GM19193 (cell line): ENCODE data around the gene SCAMP1.

ENCODE experiments used
- POLR2A ChIP-seq: IDR thresholded peaks from 4 replicates; pipeline ENCODE4 v1.6.1; 2011; ENCODE audit not compliant: insufficient read depth, insufficient read length; ENCODE audit errors: extremely low read depth

SCAMP1 gene

DNA sequence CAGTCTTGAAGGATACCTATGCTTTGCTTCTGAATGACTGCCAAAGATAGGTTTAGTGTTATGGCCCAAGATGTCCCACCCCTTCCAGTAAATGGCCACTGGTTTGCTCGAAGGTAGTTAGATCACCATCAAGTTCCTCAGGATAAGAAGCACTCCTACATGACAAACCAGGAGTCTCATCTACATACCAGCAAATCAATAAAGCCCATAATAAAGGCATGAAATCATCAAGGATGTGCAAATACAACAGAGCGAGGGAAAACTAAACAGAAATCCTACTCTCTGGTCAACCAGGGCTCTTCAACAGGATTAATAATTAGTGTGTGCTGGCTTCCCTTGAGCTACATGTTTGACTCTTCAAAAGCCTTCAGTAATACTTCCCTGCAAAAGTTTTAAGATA lies 147.1 kb downstream of the SCAMP1 start:
- TF ChIP-seq POLR2A: no peak

DNA sequence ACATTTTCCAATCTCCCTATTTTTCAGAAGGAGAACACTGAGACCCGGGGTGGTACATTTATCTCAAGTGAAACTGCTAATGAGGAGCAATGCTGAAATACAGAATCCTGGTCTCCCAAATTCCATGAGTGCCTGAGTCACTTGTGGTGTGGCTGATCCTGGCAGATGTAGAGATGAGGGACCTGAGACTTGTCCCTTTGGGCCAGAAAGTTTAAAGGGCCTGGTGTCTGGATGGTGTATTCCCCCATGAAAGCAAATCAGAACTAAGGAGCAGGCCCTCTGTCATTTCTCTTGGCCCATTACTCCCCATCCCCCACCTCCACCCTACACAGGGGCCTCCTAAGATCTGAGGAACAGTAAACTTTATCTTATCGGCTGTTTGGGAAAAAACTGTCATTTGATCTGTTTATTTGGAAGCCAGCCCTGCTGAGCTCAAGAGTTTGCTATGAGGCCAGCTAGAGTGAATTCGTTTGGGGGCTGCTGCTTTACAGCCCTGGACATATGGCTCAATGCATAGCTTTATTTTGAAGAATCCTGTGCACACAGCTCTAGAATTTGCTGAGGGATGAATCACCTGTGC lies 147.9 kb downstream of the SCAMP1 start:
- TF ChIP-seq POLR2A: no peak

DNA sequence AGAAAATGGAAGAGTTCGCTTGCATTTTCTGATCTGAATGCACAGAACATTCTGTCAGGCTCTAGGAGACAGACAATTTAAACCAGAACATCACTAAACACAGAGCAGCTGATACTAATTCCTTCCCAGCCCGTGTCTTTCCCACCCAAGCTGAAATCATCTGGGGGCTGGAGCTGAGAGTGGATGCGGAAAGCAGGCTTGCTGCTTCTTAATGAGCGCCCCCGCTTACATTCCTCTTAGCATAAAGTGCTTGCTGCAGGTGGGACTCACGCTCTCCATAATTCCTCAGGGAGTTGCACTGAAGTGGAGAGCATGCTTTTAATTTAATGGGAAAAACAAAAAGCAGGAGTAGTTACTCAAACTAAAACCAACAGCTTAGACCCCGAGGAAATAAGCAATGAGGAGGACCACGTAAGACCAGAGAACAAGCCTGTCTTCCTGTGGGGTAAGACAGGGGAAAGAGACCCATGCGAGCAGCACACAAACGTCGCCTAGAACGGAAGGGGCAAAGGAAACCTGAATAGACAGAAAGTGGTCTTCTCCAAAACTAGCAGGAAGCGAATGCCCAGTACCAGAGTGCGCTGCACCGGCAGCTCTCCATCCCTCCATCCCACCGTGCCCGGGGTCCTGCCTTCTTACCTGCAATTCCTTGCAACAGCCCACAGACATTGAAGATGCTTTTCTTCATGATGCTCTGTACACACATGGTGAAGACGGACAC lies 148.9 kb downstream of the SCAMP1 start:
- TF ChIP-seq POLR2A: no peak

DNA sequence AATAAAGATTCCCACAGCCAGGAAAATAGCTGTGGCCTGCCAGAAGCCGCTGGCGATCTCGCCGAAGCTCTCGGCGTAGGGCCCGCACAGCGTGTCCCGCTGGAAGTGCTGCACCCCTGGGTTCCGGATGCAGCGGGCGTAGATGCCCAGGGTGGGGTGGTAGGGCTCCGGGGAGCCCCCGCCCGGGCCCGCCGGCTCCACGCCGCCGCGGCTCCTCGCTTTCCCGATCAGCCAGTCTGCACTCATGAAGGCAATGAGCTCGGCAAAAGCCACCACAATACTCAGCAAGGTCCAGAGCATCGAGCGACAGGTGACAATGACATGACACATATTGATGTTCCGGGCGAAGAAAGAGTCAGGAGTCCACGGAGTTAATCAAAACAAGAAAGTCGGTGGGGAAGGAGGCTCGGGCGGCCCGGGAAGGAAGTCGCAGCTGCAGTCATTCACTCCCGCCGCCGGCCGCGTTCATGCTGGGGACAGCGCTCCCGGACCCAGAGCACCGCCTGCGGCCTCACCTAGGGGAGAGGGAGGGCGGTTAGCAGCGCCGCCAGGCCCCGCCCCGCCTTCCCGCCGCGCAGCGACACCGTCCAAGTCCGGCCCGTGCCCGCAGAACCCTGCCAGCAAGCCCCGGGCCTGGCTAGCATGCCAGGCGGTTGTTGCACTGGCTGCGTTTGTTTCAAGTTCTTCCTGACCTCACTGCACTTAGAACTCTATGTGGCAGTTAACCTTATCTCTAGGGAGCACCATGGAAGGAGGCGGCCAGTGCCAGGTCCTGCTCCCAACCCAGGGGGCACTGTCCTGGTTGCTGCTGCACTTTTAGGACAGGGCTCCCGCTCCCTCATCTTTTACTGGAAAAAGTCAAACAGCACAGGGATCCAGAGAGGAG lies 149.7 kb downstream of the SCAMP1 start:
- TF ChIP-seq POLR2A: peak; percentile 25

DNA sequence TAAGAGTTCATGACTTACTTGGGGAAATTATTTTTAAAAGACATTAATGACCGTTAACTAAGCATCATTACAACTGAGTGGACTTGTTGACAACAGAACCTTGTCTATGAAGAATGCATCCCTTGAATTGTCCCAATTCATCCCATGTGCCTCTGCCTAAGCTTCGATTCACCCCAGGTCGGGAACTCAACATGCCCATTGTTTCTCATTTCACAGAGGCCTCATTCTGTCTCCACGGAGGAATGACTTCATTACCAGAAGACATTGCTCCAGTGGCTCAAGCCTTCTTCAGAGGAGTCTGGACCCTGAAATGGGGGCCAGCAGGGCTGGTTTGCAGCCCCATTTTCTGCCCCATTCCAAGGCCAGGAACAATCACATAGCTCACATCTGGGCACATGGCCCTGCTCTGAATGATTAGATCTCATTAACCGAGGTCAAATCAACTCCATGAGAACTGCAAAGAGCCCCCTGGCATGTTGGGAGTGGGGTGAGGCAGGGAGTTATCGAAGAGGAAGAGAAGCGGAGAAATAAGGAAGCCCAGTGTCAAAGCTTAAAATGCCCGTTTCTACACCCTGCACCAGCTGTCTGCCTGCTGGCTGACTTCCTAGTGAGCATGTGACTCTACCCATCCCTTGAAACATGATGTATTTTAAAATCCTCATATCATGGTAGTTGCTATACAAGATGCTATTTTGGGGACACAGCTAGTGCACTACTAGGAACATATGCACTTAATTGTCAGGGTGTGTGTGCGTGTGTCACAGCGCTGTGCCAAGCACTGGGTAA lies 150.9 kb downstream of the SCAMP1 start:
- no peak for TF ChIP-seq POLR2A

DNA sequence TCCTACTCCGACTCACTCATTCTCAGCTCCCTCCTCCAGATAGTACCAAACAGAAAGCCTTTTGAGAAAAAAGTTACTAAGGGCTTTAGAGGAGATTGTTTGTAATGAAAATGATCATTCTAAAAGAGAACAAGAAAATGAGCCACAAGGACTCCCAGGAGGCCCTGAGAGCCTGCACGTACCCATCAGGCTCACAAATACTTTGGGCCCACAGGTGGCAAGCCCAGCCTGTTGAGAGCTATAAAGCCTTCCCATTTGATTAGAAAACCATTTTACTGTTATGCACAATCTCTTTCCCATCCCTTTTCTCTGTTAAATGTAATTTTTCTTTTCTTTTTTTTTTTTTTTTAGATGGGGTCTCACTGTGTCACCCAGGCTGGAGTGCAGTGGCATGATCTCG lies 152.0 kb downstream of the SCAMP1 start:
- TF ChIP-seq POLR2A: no peak

DNA sequence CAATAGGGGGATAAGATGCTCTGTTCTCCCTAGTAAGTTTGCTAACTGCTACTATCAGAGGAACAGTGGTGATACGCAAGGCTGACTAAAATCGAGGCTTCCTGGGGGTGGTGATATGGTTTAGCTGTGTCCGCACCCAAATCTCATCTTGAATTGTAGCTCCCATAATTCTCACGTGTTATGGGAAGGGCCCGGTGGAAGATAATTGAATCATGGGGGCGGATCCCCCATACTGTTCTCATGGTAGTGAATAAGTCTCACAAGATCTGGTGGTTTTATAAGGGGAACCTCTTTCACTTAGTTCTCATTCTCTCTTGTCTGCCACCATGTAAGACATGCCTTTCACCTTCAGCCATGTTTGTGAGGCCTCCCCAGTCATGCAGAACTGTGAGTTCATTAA lies 153.0 kb downstream of the SCAMP1 start:
- TF ChIP-seq POLR2A: no peak

DNA sequence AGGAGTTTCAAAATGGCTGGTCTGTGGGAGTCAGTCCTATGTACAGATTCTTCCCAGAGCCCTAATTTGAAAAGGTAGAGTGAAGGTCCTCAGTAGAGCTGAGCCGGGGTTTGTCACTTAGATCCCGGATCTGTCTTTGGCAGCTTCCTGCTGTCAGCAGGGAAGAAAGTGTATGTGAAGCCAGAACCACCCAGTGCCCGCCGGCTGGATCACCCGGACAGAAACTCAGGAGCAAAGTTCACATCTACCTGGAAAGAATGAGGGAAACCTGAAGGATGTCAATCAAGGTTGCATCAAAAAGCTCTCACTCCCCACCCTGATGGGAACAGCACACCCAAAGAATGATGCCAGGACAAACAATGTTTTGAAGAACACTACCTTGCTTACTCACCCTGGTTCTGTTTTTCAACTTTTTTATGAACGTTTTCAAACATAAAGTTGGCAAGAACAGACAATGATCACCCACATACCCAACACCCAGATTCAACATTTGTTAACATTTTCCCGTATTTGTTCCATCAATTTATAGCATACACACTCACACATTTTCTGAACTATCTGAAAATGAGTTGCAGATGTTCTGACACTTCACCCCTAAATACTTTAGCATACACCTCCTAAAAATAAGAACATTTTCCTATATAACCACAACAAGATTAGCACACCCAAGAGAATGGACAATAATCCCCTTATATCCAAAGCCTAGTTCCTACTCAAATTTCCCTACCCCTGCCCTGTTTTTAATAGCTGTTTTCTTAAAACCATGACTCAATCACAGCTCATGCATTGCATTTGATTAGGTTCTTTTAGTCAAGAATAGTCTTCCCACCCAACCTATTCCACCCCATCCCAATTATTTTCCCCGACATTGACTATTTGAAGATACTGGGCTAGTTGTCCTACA lies 154.3 kb downstream of the SCAMP1 start:
- TF ChIP-seq POLR2A: no peak

DNA sequence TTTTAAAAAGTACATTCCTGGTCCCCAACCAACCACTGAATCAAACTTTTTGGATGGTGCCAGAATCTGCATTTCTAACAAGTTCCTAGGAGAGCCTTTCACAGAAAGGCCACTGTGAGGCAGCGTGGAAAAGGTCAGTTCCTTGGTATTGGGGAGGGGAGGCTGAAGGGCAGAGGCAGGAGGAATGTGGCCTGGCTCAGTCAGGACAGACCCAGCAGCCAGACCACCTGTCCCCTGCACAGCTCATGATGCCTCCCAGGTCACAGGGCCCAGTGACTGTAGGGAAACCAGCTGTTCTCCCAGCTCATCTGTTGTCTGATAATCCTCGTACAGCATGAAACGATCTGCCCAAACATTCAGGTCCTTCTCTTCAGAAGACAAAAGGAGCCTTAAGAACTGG lies 155.3 kb downstream of the SCAMP1 start:
- no peak for TF ChIP-seq POLR2A

DNA sequence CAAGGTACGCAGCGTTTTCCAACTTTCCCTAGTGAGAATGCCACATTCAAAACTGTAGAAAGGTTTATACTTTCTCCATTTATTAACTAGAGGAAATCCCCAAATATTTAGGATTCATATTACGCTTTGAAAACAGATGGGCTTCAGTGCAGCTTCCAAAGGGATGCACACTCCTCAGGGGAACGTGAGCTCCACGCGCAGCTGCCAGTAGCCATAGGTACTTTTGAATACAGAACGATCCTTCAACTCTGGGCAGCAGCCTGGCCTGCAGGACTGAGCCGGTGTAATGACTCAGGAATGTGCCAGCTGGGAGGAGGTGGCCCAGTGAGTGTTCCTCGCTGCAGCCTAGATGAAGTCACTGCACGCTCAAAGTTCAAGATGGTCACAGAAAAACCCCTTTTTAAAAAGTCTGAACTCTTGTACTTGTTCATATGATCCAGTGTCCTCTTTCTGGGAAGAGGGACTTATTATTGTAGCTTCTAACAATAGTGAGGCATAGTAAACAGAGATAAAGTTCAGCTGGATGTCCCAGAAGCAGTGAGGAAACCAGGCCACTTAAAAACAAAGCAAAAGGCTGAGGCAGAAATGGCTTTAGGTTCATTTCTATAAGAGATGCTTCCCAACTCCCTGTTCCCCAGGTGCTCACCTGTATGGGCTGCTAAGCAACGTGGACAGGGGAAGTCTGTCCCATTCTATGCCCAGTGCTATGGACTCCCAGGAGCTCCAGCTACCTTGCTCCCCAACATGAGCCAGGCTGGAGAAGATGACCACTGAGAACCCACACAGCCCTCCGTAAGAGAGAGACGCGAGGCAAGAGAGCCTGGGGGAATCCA lies 158.2 kb downstream of the SCAMP1 start:
- TF ChIP-seq POLR2A: no peak

DNA sequence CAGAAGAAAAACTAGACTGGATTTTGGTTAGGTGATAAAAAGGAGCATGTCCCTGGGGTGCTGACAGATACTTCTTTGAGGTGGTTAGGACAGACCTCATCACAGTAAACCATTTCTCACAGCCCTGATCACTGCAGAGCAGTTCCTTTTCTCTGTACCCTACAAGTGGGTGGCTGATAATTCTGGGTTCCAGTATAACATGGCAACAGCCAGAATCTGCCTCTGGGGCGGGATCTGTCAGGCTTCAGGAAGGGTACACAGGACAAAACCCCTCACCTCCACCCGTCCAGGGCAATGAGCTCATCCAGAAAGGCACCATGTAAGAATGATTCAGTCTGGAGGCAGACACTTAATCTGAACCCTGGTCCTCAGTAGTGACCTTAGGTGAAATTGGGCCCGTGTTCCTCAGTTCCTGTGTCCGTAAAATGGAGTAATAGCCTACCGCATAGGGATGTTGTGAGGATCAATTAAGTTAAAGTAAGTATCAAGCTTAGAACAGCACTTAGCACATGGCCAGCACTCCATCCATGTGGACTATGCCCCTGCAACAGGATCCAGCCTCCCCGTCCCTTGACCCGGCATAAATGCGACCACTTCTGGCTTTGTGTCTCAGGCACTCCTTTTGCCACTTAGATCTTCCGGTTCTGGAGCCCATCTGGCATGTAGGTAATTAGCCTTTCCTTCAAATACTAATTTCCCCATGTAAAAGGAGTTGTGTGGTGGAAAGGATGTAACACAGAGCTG lies 159.0 kb downstream of the SCAMP1 start:
- no peak for TF ChIP-seq POLR2A

DNA sequence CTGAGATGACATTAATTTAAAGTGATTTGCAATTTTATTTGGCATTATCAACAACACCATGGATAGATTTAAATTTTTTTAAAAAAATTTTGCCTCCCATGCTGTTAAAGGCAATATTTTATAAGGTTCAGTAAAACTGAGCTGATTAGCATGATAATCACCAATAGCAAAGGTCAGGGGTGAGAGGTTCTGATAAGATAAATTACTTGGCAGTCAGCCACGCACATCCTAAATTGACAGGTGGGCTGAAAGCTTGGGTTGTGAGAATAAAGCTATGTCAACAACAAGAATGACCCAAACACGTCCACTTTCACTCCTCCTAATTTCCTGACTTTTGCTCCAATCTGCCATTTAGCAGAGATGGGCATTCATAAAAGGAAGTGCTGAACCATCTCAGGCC lies 161.0 kb downstream of the SCAMP1 start:
- no peak for TF ChIP-seq POLR2A
